ENCODE measurements around the gene TXNDC5.

The TXNDC5 gene

GRCh38 chr6:7910654-7911344 lies at the start of gene TXNDC5:
TXNDC5 (minus strand) TSS chr6:7910788; CDS start chr6:7910776, 12 bp downstream.
- DNase-seq (ENCODE audit: low spot score) = peak; percentile 96

GRCh38 chr6:7960141-7960540 lies 49.6 kb upstream of the TXNDC5 start:
- no peak for DNase-seq (ENCODE audit: low spot score)

- DNase-seq (ENCODE audit: low spot score) = no peak
These were observed 48.9 kb upstream of the TXNDC5 start for GRCh38 chr6:7959453-7959852.

- no peak for DNase-seq (ENCODE audit: low spot score)
These were observed 47.9 kb upstream of the TXNDC5 start for GRCh38 chr6:7958464-7958863.

GRCh38 chr6:7956257-7956656 lies 45.7 kb upstream of the TXNDC5 start:
- DNase-seq (ENCODE audit: low spot score) = no peak

GRCh38 chr6:7954477-7955200 lies 44.1 kb upstream of the TXNDC5 start:
- no peak for DNase-seq (ENCODE audit: low spot score)

GRCh38 chr6:7953753-7954152 lies 43.2 kb upstream of the TXNDC5 start:
- DNase-seq (ENCODE audit: low spot score) = no peak

- DNase-seq (ENCODE audit: low spot score) = no peak
These were observed 29.3 kb upstream of the TXNDC5 start for GRCh38 chr6:7939864-7940228.

- no peak for DNase-seq (ENCODE audit: low spot score)
These were observed 28.7 kb upstream of the TXNDC5 start for GRCh38 chr6:7939184-7939863.

GRCh38 chr6:7938562-7939183 lies 28.1 kb upstream of the TXNDC5 start:
- DNase-seq (ENCODE audit: low spot score) = no peak

- DNase-seq (ENCODE audit: low spot score) = no peak
These were observed 23.2 kb upstream of the TXNDC5 start for GRCh38 chr6:7933794-7934193.

GRCh38 chr6:7932625-7933024 lies 22.0 kb upstream of the TXNDC5 start:
- DNase-seq (ENCODE audit: low spot score) = no peak

- no peak for DNase-seq (ENCODE audit: low spot score)
These were observed 14.3 kb upstream of the TXNDC5 start for GRCh38 chr6:7924867-7925266.

- no peak for DNase-seq (ENCODE audit: low spot score)
These were observed 12.0 kb upstream of the TXNDC5 start for GRCh38 chr6:7922596-7922995.

- DNase-seq (ENCODE audit: low spot score) = no peak
These were observed 11.1 kb upstream of the TXNDC5 start for GRCh38 chr6:7921632-7922092.

- no peak for DNase-seq (ENCODE audit: low spot score)
These were observed 10.5 kb upstream of the TXNDC5 start for GRCh38 chr6:7921046-7921445.

- no peak for DNase-seq (ENCODE audit: low spot score)
These were observed 9.8 kb upstream of the TXNDC5 start for GRCh38 chr6:7920425-7920824.

GRCh38 chr6:7919871-7920270 lies 9.3 kb upstream of the TXNDC5 start:
- DNase-seq (ENCODE audit: low spot score) = no peak

- DNase-seq (ENCODE audit: low spot score) = no peak
These were observed 7.8 kb upstream of the TXNDC5 start for GRCh38 chr6:7918403-7918802.

GRCh38 chr6:7917729-7918128 lies 7.1 kb upstream of the TXNDC5 start:
- DNase-seq (ENCODE audit: low spot score) = no peak

- DNase-seq (ENCODE audit: low spot score) = no peak
These were observed 6.4 kb upstream of the TXNDC5 start for GRCh38 chr6:7916959-7917358.

GRCh38 chr6:7914991-7915789 lies 4.6 kb upstream of the TXNDC5 start:
- DNase-seq (ENCODE audit: low spot score) = no peak
